Stimulated activated CD4-positive, alpha-beta T cell treated with anti-CD3 and anti-CD28 coated beads, TNF-alpha, amount 100 ng/mL, for 4 hours (primary cell): ENCODE data around the gene SNRPD3.
"Not testable (repeated sequence)": the region's sequence is repeated elsewhere in the genome, so short reads cannot be mapped to it uniquely, and the experiment has no call there.

Source experiments
- DNase-seq, 3 experiments: peaks; one replicate each; pipeline ENCODE4 v3.0.0-alpha.2; 2020; ENCODE audit warnings: low read depth in 3 of 3

SNRPD3 gene

DNA sequence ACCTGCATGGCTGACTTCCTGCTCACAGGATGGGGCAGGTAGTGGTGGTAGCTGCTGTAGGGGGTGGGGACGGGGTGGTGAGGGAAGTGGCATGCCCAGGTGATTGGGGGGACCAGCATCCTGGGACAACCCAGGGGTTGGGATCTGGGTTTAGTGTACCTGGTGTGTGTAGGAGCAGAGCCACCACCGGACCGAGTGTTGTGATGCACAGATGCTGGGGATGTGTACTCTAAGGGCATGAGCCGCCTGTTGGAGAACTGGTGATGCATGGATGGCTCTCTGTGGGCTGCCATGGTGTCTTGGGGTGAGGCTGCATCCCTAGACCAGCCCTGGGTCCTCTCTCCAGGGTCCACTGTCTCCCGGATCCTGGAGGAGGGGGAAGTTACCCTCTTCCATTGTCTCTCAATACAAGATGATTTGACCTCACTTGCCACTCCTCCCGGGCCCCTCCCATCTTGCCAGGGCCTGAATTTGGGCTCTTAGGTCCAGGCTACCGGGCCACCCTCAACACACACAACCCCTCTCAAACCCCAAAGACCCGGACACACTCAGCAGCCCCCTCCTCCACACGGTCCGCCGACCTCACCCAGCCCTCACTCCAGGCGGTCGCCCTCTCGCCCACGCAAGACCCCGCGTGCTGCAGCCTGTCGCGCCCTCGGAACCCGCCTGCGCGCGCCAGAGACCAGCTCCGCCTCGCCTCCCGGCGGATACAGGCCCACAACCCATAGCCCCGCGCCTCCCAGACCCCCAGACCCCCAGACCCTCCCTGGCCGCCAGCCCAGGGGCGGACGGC, 36.5 kb downstream of the SNRPD3 start:
- no peak for DNase-seq

DNA sequence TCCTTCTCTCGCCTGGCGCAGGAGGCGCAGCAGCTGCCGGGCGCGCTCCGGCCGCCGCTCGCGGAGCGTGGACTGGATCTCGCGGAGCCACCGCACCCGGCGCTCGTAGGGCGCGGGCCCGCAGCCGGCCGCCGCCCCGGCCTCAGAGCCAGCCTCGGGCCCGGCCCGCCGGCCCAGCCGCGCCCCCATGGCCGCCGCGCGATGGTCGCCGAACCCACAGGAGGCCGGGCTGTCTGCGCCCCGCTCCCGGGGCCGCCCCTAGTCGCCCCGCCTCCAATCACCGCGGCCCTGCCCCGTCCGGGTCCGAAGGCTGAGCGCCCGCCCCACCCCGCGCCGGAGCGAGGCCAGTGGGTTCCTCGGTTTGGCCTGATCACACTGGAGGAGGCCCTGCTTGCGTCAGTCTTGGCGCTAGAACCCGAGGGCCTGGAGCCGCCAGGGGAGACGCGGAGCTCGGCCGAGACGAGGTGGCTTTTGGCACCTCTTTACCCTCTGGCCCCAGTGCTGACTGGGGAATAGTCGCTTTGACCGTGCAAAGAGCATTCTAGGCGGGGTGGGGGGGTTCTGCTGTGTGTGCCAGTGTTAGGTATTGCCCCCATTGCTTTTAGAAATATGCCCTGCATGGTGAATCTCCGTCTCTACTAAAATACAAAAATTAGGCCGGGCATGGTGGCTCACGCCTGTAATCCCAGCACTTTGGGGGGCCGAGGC, 37.2 kb downstream of the SNRPD3 start, which contains the start of gene LRRC75B:
Gene LRRC75B, minus strand, starts transcription at position 223 of the 708 bp plus-strand sequence. Its CDS starts 34 bp downstream, at position 189.
- no peak for DNase-seq

- DNase-seq, result not testable (repeated sequence)
Observed at GRCh38 chr22:24593559-24593835, 37.7 kb downstream of the SNRPD3 start.

GRCh38 chr22:24593836-24594568, 38.2 kb downstream of the SNRPD3 start:
- DNase-seq, result no peak

DNA sequence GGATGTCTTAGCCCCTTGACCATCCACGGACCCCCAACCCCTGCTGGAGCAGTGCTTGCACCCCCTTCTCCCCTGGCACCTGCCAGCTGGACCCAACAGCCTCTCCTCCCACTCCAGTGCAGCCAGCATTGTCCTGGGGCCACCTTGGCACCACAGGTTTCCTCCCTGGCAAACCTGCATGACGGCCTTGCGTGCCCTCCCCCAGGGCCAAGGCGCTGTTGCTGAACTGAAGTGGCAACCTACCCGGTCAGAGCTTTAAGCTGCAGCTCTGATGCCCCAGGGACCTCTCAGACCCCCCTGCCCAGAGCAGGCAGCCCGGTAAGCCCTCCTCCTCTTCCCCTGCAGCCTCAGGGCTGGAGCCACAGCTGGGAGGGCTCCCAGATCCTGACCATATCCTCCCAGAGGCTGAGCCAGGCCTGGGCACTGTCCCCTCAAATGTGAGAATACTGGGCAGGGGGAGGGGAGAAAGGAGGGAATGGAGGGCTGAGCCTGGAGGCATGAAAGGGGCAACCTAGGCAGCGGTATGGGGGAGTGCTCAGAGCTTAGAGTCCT, 38.8 kb downstream of the SNRPD3 start:
- DNase-seq, result no peak

- DNase-seq, result no peak
Observed at GRCh38 chr22:24595228-24595627, 39.4 kb downstream of the SNRPD3 start.

DNA sequence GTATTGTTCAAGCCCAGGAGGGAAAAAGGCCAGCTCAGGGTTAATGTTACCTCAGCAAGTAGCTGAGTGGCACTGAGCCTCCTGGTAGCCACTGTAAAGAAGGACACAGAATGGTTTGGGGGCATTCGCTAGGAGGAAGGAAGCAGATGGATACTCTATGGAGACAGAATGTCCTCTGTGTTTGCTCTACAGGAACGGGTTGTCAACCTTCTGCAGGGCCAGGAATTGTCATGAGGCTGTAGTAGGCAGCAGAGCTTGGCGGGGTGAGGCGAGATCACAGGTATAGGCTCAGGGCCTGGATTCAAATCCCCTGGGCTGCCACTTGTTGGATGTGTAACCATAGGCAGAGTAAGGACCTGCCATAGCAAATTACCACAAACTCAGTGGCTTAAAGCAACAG, 40.1 kb downstream of the SNRPD3 start:
- no peak for DNase-seq

GRCh38 chr22:24597076-24597475, 41.3 kb downstream of the SNRPD3 start:
- not testable (repeated sequence) for DNase-seq

DNA sequence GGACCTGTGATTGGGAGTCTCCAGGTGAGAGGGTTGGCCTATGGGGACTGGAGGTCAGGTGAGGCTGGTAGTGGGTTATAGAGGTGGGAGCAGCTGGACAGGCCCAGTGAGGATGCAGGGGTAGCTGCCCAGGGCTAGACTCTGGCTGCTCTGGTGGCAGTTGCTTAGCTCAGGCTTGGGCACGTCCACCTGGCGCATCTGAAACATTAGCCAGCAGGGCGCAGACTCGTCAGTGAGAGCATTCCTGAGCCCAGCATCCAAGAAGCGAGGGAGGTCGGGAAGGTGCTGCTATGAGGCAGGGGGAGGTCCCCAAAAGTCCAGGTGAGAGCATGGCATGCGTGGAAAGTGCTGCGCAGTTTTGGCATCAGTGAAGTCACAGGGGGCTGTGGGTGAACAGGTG, 43.7 kb downstream of the SNRPD3 start:
- no peak for DNase-seq

DNA sequence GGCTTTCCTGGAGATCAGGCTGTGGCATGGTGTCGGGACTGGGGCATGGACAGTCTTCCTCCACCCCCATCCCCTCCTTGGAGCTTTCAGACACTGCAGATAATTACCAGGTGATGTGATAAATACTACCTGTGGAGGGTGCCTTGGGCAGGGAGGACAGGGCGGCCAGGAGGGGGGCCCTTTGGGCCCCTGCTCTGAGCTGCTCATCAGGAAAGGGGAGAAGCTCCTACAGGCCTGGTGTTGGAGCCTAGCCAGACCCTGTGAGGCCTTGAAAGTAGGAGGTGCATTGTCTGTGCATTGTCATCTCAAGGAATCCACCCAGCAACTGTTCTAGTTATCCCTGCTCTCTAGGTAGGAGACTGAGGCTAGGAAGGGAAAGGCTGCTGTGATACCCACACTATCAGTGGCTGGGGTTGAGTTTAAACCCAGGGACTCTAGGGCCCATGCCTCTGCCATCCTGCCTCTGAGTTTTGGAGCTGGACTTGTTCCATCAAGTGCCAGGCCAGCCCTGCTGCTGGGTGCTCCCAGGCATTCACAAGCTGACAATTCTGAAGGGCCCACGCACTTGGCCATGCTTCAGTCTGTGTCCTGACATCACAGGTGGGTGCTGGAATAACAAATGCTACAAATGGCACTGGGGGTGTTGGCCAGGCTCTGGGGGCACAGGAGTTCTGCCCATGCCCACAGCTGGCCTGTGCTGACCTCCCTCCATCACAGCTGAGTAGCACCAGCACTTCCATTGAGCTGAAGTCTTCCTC, 44.3 kb downstream of the SNRPD3 start:
- DNase-seq, result not testable (repeated sequence)

DNA sequence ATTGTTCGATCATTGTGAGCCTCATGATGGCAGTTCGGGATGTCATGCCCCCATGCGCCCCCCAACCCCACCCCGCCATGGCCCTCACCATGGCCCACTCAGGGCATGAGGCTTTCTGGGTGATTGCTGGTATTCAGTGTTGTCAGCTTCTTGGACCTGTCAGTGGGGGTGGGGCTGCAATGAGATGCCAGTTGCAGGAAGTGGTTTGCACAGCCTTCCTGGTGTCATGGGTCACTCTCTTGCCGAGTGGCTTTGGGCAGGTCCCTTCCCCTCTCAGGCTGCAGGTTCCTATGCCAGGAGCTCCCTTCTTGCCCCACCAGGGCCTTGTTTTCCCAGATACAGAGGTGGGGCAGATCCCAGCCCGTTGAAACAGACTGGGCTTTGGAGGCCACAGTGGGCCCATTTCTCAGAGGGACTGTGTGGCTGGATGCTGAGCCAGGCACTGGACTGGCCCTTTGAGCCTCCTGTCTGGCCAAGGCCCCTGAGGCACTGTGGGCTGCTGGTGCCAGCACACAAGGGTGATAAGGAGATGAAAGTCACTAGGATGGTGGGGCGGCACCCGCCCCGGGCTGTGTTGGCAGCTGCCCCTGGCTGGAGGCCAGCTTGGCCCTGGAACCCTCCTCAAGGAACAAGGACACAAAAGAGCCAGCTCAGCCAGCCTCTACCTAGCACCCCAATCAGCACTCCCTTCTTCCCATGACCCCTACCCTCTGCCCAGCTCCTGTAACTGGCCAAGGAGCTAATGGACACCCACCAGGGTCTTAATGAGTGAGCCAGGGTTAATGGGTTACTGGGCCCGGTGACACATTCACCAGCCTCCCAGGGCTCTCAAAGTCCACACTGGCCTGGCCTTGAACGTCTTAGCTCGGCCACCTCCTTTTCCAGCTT, 45.7 kb downstream of the SNRPD3 start:
- no peak for DNase-seq

DNA sequence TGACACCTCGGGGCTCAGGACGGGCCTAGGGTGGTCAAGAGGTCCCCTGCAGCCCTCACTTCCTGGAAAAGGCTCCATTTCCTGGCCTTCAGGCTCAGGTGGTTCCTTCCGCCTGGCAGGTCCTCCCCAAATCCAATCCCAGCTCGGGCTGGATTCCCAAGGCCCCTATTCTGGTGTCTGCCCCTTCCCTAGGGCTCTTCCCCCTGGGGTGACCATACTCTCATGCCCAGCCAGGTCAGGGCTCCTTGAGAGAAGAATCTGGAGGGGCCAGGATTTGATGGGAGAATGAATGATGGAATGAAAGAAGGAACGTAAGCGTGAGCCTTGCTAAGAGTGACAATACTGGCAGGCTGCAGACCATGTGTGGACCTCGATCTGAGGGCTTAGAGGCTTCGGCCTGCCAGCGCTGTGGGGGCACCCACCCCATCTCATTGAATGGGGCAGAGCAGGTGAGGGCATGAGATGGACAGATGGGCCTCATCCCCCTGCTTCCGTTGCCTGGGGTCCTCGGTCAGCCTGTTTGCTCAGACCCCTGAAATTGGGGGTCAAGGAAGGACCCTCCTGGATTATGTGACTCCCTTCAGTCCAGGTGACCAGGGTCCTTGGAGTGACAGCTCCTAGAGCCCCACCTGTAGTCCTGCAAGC, 46.4 kb downstream of the SNRPD3 start:
- not testable (repeated sequence) for DNase-seq

GRCh38 chr22:24602847-24603769, 47.3 kb downstream of the SNRPD3 start, which contains the start of gene GGT1:
GGT1 (plus strand) TSS chr22:24603193; CDS start chr22:24611082, 7,889 bp downstream.
- not testable (repeated sequence) for DNase-seq

GRCh38 chr22:24603770-24604629, 48.2 kb downstream of the SNRPD3 start:
- not testable (repeated sequence) for DNase-seq

DNA sequence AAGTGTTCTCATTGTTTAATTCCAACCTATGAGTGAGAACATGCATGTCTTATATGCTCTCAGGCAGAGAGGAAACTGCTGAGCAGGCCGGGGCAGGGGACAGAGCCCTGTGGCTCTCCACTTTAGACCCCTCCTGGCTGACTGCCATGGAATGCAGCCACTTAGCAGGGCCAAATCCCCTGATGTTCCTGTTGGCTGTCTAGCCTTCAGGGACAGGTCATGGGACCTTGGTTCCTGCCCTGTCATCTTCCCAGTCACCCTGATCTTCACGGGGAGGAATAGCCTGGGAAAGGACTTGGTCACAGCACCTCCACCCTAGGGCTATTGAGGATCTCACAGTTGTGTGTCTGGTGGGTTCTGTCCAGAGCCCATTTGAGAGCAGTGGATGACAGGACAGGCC, 50.5 kb downstream of the SNRPD3 start:
- DNase-seq, result not testable (repeated sequence)

GRCh38 chr22:24607429-24607983, 51.7 kb downstream of the SNRPD3 start:
- DNase-seq, result peak; percentile 26 to 51 (median 34)

GRCh38 chr22:24608327-24608726, 52.5 kb downstream of the SNRPD3 start:
- not testable (repeated sequence) for DNase-seq
